H9 (cell line): ENCODE results near the gene TTC28. TPM values are rescaled to one million over a fixed set of nuclear protein-coding genes. Genes with fewer than 3 reads are reported as not detected.
"Not testable (repeated sequence)": the region's sequence is repeated elsewhere in the genome, so short reads cannot be mapped to it uniquely, and the experiment has no call there.

Source experiments
- DNase-seq: peaks from one replicate; pipeline ENCODE4 v3.0.0-alpha.2; 2017
- H2AFZ ChIP-seq: one replicate; pipeline ENCODE4 v1.6.1; 2013; ENCODE audit warnings: mild to moderate bottlenecking, low read length, control low read depth, moderate library complexity
- H2AK5ac ChIP-seq: 2 replicates; pipeline ENCODE4 v1.6.1; 2013; ENCODE audit warnings: low read length, control low read depth, mixed read lengths; ENCODE audit not compliant: insufficient read length
- H2BK120ac ChIP-seq: one replicate; pipeline ENCODE4 v1.6.1; 2013; ENCODE audit warnings: low read depth, mild to moderate bottlenecking, low read length, control low read depth, inconsistent platforms; ENCODE audit not compliant: poor library complexity, severe bottlenecking
- H2BK12ac ChIP-seq: 2 replicates; pipeline ENCODE4 v1.6.1; 2013; ENCODE audit warnings: low read length, control low read depth, mixed read lengths, low read depth; ENCODE audit not compliant: insufficient read length
- H2BK15ac ChIP-seq: 2 replicates; pipeline ENCODE4 v1.6.1; 2013; ENCODE audit warnings: low read depth, low read length, control low read depth
- H2BK20ac ChIP-seq: one replicate; pipeline ENCODE4 v1.6.1; 2013; ENCODE audit warnings: low read depth, mild to moderate bottlenecking, low read length, control low read depth, inconsistent platforms; ENCODE audit not compliant: poor library complexity, severe bottlenecking
- H2BK5ac ChIP-seq: 2 replicates; pipeline ENCODE4 v1.6.1; 2013; ENCODE audit warnings: low read length, control low read depth, mixed read lengths; ENCODE audit not compliant: insufficient read length
- H3K14ac ChIP-seq: 2 replicates; pipeline ENCODE4 v1.6.1; 2013; ENCODE audit warnings: low read length, control low read depth; ENCODE audit not compliant: insufficient read depth
- H3K18ac ChIP-seq: 2 replicates; pipeline ENCODE4 v1.6.1; 2013; ENCODE audit warnings: low read depth, mild to moderate bottlenecking, mixed read lengths, low read length, control low read depth; ENCODE audit not compliant: insufficient read length
- H3K23ac ChIP-seq: 2 replicates; pipeline ENCODE4 v1.6.1; 2013; ENCODE audit warnings: low read length, control low read depth, mixed read lengths, low read depth; ENCODE audit not compliant: insufficient read length
- H3K23me2 ChIP-seq: 2 replicates; pipeline ENCODE4 v1.6.1; 2013; ENCODE audit warnings: low read depth, mild to moderate bottlenecking, mixed read lengths, low read length, control low read depth; ENCODE audit not compliant: insufficient read length, poor library complexity, severe bottlenecking
- H3K27ac ChIP-seq: 2 replicates; pipeline ENCODE4 v1.5.1; 2013; ENCODE audit warnings: low read length, control low read depth, mixed read lengths, low read depth; ENCODE audit not compliant: insufficient read length
- H3K27me3 ChIP-seq: 2 replicates; pipeline ENCODE4 v1.6.1; 2013; ENCODE audit warnings: low read length, control low read depth, inconsistent platforms; ENCODE audit not compliant: insufficient read depth
- H3K4ac ChIP-seq: 2 replicates; pipeline ENCODE4 v1.6.1; 2013; ENCODE audit warnings: low read depth, mild to moderate bottlenecking, control low read depth, inconsistent platforms, low read length, moderate library complexity
- H3K4me1 ChIP-seq: 2 replicates; pipeline ENCODE4 v1.6.1; 2013; ENCODE audit warnings: low read length, control low read depth, inconsistent platforms; ENCODE audit not compliant: insufficient read depth
- H3K4me2 ChIP-seq: 2 replicates; pipeline ENCODE4 v1.6.1; 2013; ENCODE audit warnings: low read length, control low read depth, mixed read lengths; ENCODE audit not compliant: insufficient read length, insufficient read depth
- H3K56ac ChIP-seq: 2 replicates; pipeline ENCODE4 v1.6.1; 2013; ENCODE audit warnings: low read depth, mild to moderate bottlenecking, mixed read lengths, low read length, control low read depth; ENCODE audit not compliant: insufficient read length
- H3K79me1 ChIP-seq: 2 replicates; pipeline ENCODE4 v1.6.1; 2013; ENCODE audit warnings: low read depth, mild to moderate bottlenecking, moderate library complexity, low read length, control low read depth, inconsistent platforms; ENCODE audit not compliant: insufficient read depth, poor library complexity, severe bottlenecking
- H3K79me2 ChIP-seq: 2 replicates; pipeline ENCODE4 v1.6.1; 2013; ENCODE audit warnings: low read length, control low read depth, inconsistent platforms; ENCODE audit not compliant: insufficient read depth
- H3K9ac ChIP-seq: 2 replicates; pipeline ENCODE4 v1.6.1; 2013; ENCODE audit warnings: low read length, control low read depth, mixed read lengths; ENCODE audit not compliant: insufficient read length; ENCODE audit errors: extremely low read depth
- H3K9me3 ChIP-seq: one replicate; pipeline ENCODE4 v1.6.1; 2013; ENCODE audit warnings: low read depth, low read length, inconsistent platforms; ENCODE audit not compliant: control insufficient read depth
- H3T11ph ChIP-seq: one replicate; pipeline ENCODE4 v1.6.1; 2013; ENCODE audit warnings: mild to moderate bottlenecking, low read length, control low read depth, inconsistent platforms
- H4K20me1 ChIP-seq: one replicate; pipeline ENCODE4 v1.6.1; 2013; ENCODE audit not compliant: control insufficient read depth, insufficient read length, insufficient read depth
- H4K5ac ChIP-seq: 2 replicates; pipeline ENCODE4 v1.6.1; 2013; ENCODE audit warnings: low read depth, mild to moderate bottlenecking, mixed read lengths, low read length, control low read depth; ENCODE audit not compliant: insufficient read length
- H4K8ac ChIP-seq: replicated peaks from 2 replicates; pipeline ENCODE4 v1.6.1; 2013; ENCODE audit warnings: low read length, control low read depth, mixed read lengths, low read depth; ENCODE audit not compliant: insufficient read length
- H4K91ac ChIP-seq: 2 replicates; pipeline ENCODE4 v1.6.1; 2013; ENCODE audit warnings: low read depth, mild to moderate bottlenecking, moderate library complexity, mixed read lengths, low read length, control low read depth; ENCODE audit not compliant: insufficient read length
- H3K27ac Mint-ChIP-seq, 3 experiments: 2 replicates in 2 of 3; 3 replicates in 1 of 3; pipeline ENCODE4 v1.8.0; 2020 to 2021; ENCODE audit warnings: mixed read lengths in 3 of 3, mild to moderate bottlenecking in 1 of 3, moderate library complexity in 1 of 3
- H3K27me3 Mint-ChIP-seq: 2 replicates; pipeline ENCODE4 v1.8.0; 2021; ENCODE audit warnings: low read depth, mild to moderate bottlenecking, moderate library complexity, mixed read lengths
- H3K36me3 Mint-ChIP-seq, 3 experiments: 2 replicates in 2 of 3; 3 replicates in 1 of 3; pipeline ENCODE4 v1.8.0; 2020 to 2021; ENCODE audit warnings: low read depth in 3 of 3, mixed read lengths in 3 of 3; ENCODE audit not compliant: insufficient read depth in 1 of 3
- H3K4me1 Mint-ChIP-seq, 2 experiments: 2 replicates each; pipeline ENCODE4 v1.8.0; 2020; ENCODE audit warnings: mixed read lengths in 2 of 2
- H3K4me3 Mint-ChIP-seq, 2 experiments: 2 replicates in 1 of 2; 3 replicates in 1 of 2; pipeline ENCODE4 v1.8.0; 2020 to 2021; ENCODE audit warnings: mild to moderate bottlenecking in 2 of 2, mixed read lengths in 2 of 2, moderate library complexity in 1 of 2
- H3K9me3 Mint-ChIP-seq, 2 experiments: 2 replicates in 1 of 2; 3 replicates in 1 of 2; pipeline ENCODE4 v1.8.0; 2020; ENCODE audit warnings: mild to moderate bottlenecking in 2 of 2, mixed read lengths in 2 of 2, moderate library complexity in 1 of 2
- WGBS: extraction: QIAGEN DNeasy Blood & Tissue Kit; methylation state at CpG from one replicate; pipeline ENCODE4 v1.1.7; 2013; ENCODE audit warnings: missing lambda C conversion rate, low lambda C conversion rate, mixed read lengths; ENCODE audit not compliant: insufficient read length; ENCODE audit errors: extremely low coverage; 5-methylcytosine and 5-hydroxymethylcytosine counted together
- total RNA-seq: library from RNA; stranded (reverse); gene quantifications from 2 replicates; pipeline ENCODE4 v1.2.1, GENCODE V29; 2021
- TF ChIP-seq, protein P1 (sequence below): fragments of 200-600 bp; sonication (generic); conservative IDR thresholded peaks from 3 replicates; pipeline ENCODE4 v1.8.0; 2021; ENCODE audit warnings: antibody characterized with exemption, mild to moderate bottlenecking

TTC28 gene
- total RNA-seq, 1 experiment from 2014 or later = 13.6 TPM

- Histone ChIP-seq H3K4ac (no peak overlapping the region), H2BK5ac (no peak overlapping the region), H2BK12ac (no peak overlapping the region)
Measured at GRCh38 chr22:28497188-28497587, 182.5 kb downstream of the TTC28 start.

DNA sequence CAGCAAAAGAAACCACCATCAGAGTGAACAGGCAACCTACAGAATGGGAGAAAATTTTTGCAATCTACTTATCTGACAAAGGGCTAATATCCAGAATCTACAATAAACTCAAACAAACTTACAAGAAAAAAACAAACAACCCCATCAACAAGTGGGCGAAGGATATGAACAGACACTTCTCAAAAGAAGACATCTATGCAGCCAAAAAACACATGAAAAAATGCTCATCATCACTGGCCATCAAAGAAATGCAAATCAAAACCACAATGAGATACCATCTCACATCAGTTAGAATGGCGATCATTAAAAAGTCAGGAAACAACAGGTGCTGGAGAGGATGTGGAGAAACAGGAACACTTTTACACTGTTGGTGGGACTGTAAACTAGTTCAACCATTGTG is 188.4 kb downstream of the TTC28 start:
- WGBS = no CpG with 5 or more reads among the region's 2 CpGs
- H3K18ac ChIP-seq, H3K9ac ChIP-seq, H4K91ac ChIP-seq, H2AFZ ChIP-seq, H3K4me1 ChIP-seq, H3K23ac ChIP-seq, H3K9me3 Mint-ChIP-seq, H3K4me1 Mint-ChIP-seq, H3K27me3 ChIP-seq, H3K79me1 ChIP-seq, H2BK5ac ChIP-seq, H4K8ac ChIP-seq, H3K9me3 ChIP-seq, H3K27ac Mint-ChIP-seq, DNase-seq, H3K4ac ChIP-seq, H2BK120ac ChIP-seq, H3K14ac ChIP-seq, H3K36me3 Mint-ChIP-seq, H2BK12ac ChIP-seq, H3K23me2 ChIP-seq, H3K79me2 ChIP-seq, H2BK20ac ChIP-seq, H3K4me2 ChIP-seq, H3K56ac ChIP-seq, H3K27ac ChIP-seq, H3K4me3 Mint-ChIP-seq, H4K20me1 ChIP-seq, H3K27me3 Mint-ChIP-seq, H4K5ac ChIP-seq, H3T11ph ChIP-seq, H2AK5ac ChIP-seq, H2BK15ac ChIP-seq: not testable (repeated sequence)

More at GRCh38 chr22:28497188-28497587, 182.5 kb downstream of the TTC28 start:
- no peak overlapping the region for H4K5ac ChIP-seq
- no peak overlapping the region for H3K9ac ChIP-seq
- H3K79me1 ChIP-seq = no peaks in the 10 kb centered on the region
- H2BK120ac ChIP-seq = no peak overlapping the region
- no peak overlapping the region for H3K18ac ChIP-seq
- H3K23me2 ChIP-seq = no peaks in the 10 kb centered on the region
- TF ChIP-seq, protein P1, sequence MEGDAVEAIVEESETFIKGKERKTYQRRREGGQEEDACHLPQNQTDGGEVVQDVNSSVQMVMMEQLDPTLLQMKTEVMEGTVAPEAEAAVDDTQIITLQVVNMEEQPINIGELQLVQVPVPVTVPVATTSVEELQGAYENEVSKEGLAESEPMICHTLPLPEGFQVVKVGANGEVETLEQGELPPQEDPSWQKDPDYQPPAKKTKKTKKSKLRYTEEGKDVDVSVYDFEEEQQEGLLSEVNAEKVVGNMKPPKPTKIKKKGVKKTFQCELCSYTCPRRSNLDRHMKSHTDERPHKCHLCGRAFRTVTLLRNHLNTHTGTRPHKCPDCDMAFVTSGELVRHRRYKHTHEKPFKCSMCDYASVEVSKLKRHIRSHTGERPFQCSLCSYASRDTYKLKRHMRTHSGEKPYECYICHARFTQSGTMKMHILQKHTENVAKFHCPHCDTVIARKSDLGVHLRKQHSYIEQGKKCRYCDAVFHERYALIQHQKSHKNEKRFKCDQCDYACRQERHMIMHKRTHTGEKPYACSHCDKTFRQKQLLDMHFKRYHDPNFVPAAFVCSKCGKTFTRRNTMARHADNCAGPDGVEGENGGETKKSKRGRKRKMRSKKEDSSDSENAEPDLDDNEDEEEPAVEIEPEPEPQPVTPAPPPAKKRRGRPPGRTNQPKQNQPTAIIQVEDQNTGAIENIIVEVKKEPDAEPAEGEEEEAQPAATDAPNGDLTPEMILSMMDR = no peak
- H4K8ac ChIP-seq = no peak overlapping the region
- Mint-ChIP-seq H3K4me3 (no peak overlapping the region), H3K27ac (no peak overlapping the region), H3K4me1 (peaks cover 0 to 4% of the 10 kb centered on the region in 2 experiments; a peak in 1 of 4 replicates), H3K27me3 (peaks cover 6% of the 10 kb centered on the region), H3K9me3 (no peaks in the 10 kb centered on the region), H3K36me3 (no peaks in the 10 kb centered on the region)
- no CpG with 5 or more reads among the region's 2 CpGs for WGBS
- H2AFZ ChIP-seq = no peak overlapping the region
- no peak overlapping the region for H2AK5ac ChIP-seq
- H3K14ac ChIP-seq = no peak overlapping the region
- no peaks in the 10 kb centered on the region for H3K9me3 ChIP-seq
- H3T11ph ChIP-seq = no peak overlapping the region
- no peaks in the 10 kb centered on the region for H4K20me1 ChIP-seq
- H4K91ac ChIP-seq = no peak overlapping the region
- H3K27me3 ChIP-seq = no peaks in the 10 kb centered on the region
- no peaks in the 10 kb centered on the region for H3K79me2 ChIP-seq
- H3K56ac ChIP-seq = no peak overlapping the region
- H3K4me2 ChIP-seq = no peak overlapping the region
- H2BK15ac ChIP-seq = no peak overlapping the region
- no peak overlapping the region for H2BK20ac ChIP-seq
- H3K27ac ChIP-seq = no peak overlapping the region
- no peak for DNase-seq
- H3K23ac ChIP-seq = no peak overlapping the region
- H3K4me1 ChIP-seq = no peaks in the 10 kb centered on the region
